Measurements from ENCODE around the gene PNPLA1. TPM values are rescaled to one million over a fixed set of nuclear protein-coding genes. Genes with fewer than 3 reads are reported as not detected.

Gene PNPLA1
- total and polyA plus RNA-seq, 8 donors, result 0.11 to 2.0 (median 0.15) TPM; not detected in 1

DNA sequence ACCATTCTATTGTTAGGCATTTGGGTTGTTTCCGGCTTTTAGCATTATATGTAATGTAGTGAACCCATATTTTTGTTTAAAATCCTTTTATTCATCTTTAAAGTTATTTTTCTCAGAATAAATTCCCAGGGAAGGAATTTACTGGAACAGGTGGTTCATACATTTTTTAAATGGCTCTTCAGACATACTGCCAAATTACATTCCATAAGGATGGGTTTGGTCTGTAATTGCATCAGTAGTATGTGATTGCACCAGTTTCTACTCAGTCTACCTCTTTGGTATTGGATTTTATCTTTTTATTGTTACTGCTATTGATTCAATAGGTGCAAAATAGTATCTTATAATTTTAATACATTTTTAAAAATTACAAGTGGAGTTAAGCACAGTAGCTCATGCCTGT is 46.2 kb upstream of the PNPLA1 start:
- ATAC-seq (no peak), DNase-seq (no peak)
- Histone ChIP-seq H3K4me3 (no peak overlapping the region), H3K27me3 (no peaks in the 10 kb centered on the region), H3K36me3 (peaks cover 0 to 96% of the 10 kb centered on the region in 2 donors), H3K4me1 (peaks cover 0 to 26% of the 10 kb centered on the region in 2 donors), H3K27ac (no peak overlapping the region), H3K9me3 (no peaks in the 10 kb centered on the region)
- TF ChIP-seq CTCF (IDR thresholded peaks at IDR 0.05), result no peak
- intact Hi-C loops (cut with DNase I), result no loop called here

GRCh38 chr6:36224918-36225461 is 44.9 kb upstream of the PNPLA1 start:
- peak; percentile 39 for ATAC-seq
- intact Hi-C loops (cut with DNase I), result no loop called here

GRCh38 chr6:36226438-36227047 is 43.3 kb upstream of the PNPLA1 start:
- H3K9me3 ChIP-seq, result no peaks in the 10 kb centered on the region
- no peak for TF ChIP-seq CTCF (IDR thresholded peaks at IDR 0.05)
- intact Hi-C loops (cut with DNase I), result no loop called here
- ATAC-seq (no peak), DNase-seq (no peak)
- H3K27ac ChIP-seq, result no peak overlapping the region
- peaks cover 0 to 17% of the 10 kb centered on the region in 2 donors for H3K4me1 ChIP-seq
- H3K4me3 ChIP-seq, result no peak overlapping the region
- no peaks in the 10 kb centered on the region for H3K27me3 ChIP-seq
- peaks cover 0 to 97% of the 10 kb centered on the region in 2 donors for H3K36me3 ChIP-seq

More at GRCh38 chr6:36224918-36225461, 44.9 kb upstream of the PNPLA1 start:
- Histone ChIP-seq H3K27me3 (no peaks in the 10 kb centered on the region), H3K27ac (no peak overlapping the region), H3K36me3 (peaks cover 0 to 96% of the 10 kb centered on the region in 2 donors), H3K4me1 (peaks cover 0 to 16% of the 10 kb centered on the region in 2 donors), H3K9me3 (no peaks in the 10 kb centered on the region), H3K4me3 (no peak overlapping the region)
- TF ChIP-seq CTCF (IDR thresholded peaks at IDR 0.05), result no peak
- DNase-seq, result peak in 1 of 4 donors; percentile 50

DNA sequence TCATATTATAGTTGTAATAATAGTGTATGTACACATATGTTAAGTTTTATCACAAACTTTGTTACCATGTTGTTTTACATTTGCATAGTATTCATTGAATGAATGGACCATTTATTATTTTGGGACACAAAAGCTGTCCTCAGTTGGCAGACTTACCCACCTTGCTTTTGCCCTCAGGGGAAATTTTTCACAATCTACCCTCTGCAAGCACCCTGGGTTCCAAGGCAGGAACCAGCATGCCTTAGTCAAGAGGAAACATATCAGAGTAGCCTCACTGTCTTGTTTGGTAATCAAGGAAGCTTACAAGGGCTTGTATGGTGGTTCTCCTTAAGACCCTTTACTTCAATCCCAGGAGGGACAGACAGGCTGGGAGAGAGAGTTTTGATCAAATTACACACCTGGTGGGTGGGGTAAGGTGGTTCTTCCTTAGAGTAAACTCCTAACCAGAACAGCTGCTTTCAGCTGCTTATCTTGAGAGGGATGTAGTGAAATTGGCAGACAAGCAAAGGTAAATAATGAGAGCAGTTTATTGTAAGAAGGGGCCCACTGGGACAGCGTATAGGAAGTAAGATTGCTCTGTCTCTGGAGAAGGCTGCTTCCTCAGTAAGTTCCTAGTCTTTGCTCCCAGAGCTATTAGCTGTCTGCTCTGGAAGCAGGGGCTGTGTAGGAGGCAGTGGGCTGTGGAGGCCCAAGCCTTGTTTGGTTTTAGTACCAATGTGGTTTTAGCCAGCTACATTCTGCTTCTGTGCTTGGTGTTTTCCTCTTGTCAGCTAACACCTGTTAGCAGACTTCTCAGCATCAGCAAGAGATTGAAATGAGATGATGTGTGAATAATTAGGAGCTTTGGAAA is 42.3 kb upstream of the PNPLA1 start:
- Histone ChIP-seq H3K4me1 (peaks cover 0 to 27% of the 10 kb centered on the region in 2 donors), H3K27ac (no peak overlapping the region)

More for the DNA sequence above, 42.3 kb upstream of the PNPLA1 start:
- intact Hi-C loops (cut with DNase I), result no loop called here
- ATAC-seq (peak; percentile 33), DNase-seq (no peak)
- Histone ChIP-seq H3K27me3 (no peaks in the 10 kb centered on the region), H3K4me3 (no peak overlapping the region), H3K9me3 (no peaks in the 10 kb centered on the region), H3K36me3 (peaks cover 0 to 95% of the 10 kb centered on the region in 2 donors)
- no peak for TF ChIP-seq CTCF (IDR thresholded peaks at IDR 0.05)
